Superior temporal gyrus (tissue), 1 donor: ENCODE results near the gene HSD17B7.
"Not testable (repeated sequence)": the region's sequence is repeated elsewhere in the genome, so short reads cannot be mapped to it uniquely, and the experiment has no call there.

Experiments used
- DNase-seq: peaks from one replicate; pipeline ENCODE4 v3.0.0-alpha.2; 2016; ENCODE audit errors: extremely low spot score

Gene HSD17B7

GRCh38 chr1:162807503-162807902 is 17.0 kb downstream of the HSD17B7 start:
- not testable (repeated sequence) for DNase-seq

- DNase-seq: not testable (repeated sequence)
Observed at GRCh38 chr1:162812357-162812756, 21.9 kb downstream of the HSD17B7 start.

GRCh38 chr1:162818136-162818535 is 27.6 kb downstream of the HSD17B7 start:
- DNase-seq: not testable (repeated sequence)

- DNase-seq: not testable (repeated sequence)
Observed at GRCh38 chr1:162818666-162819065, 28.2 kb downstream of the HSD17B7 start.

- DNase-seq: peak; percentile 42
Observed at GRCh38 chr1:162822391-162823200, 32.1 kb downstream of the HSD17B7 start.

GRCh38 chr1:162823231-162823630 is 32.7 kb downstream of the HSD17B7 start:
- no peak for DNase-seq

GRCh38 chr1:162823771-162824525 is 33.4 kb downstream of the HSD17B7 start:
- DNase-seq: no peak

- DNase-seq: no peak
Observed at GRCh38 chr1:162829268-162829667, 38.8 kb downstream of the HSD17B7 start.

- no peak for DNase-seq
Observed at GRCh38 chr1:162832470-162832869, 42.0 kb downstream of the HSD17B7 start.

- DNase-seq: peak; percentile 45
Observed at GRCh38 chr1:162835157-162835899, 44.8 kb downstream of the HSD17B7 start.

- DNase-seq: no peak
Observed at GRCh38 chr1:162838863-162839262, 48.4 kb downstream of the HSD17B7 start.

GRCh38 chr1:162840250-162840839 is 49.8 kb downstream of the HSD17B7 start:
- DNase-seq: no peak

- DNase-seq: no peak
Observed at GRCh38 chr1:162844153-162844552, 53.7 kb downstream of the HSD17B7 start.

- DNase-seq: no peak
Observed at GRCh38 chr1:162846256-162847212, 56.0 kb downstream of the HSD17B7 start.

- peak; percentile 92 for DNase-seq
Observed at GRCh38 chr1:162847839-162848453, 57.4 kb downstream of the HSD17B7 start.

- no peak for DNase-seq
Observed at GRCh38 chr1:162849711-162850110, 59.2 kb downstream of the HSD17B7 start.

GRCh38 chr1:162851341-162851740 is 60.8 kb downstream of the HSD17B7 start:
- no peak for DNase-seq

- peak; percentile 86 for DNase-seq
Observed at GRCh38 chr1:162854245-162854882, 63.9 kb downstream of the HSD17B7 start.

GRCh38 chr1:162855461-162856150 is 65.1 kb downstream of the HSD17B7 start:
- no peak for DNase-seq
